ENCODE measurements around the gene FRMD4A.

- TF ChIP-seq POLR2A (IDR thresholded peaks at IDR 0.05; ENCODE audit: low read depth, low read length): no peak
- TF ChIP-seq POU2F2 (IDR thresholded peaks at IDR 0.05; ENCODE audit: low read depth, low read length): no peak
Measured at GRCh38 chr10:13751191-13751764, 579.4 kb downstream of the FRMD4A start.
